Pancreas (tissue), 10 donors: ENCODE measurements around the gene CPOX. TPM values are rescaled to one million over a fixed set of nuclear protein-coding genes. Genes with fewer than 3 reads are reported as not detected.

Source experiments
- ATAC-seq, 4 donors: fragments of 200-7000 bp; cut with Tn5 transposase; one replicate each; pipeline versions ENCODE4 v1.8.0 to v1.9.1; 2020; ENCODE audit warnings: mild to moderate bottlenecking in 4 of 4, moderate library complexity in 4 of 4
- DNase-seq, 6 donors: peaks; one replicate each; pipeline ENCODE4 v3.0.0-alpha.2; 2020
- FAIRE-seq: peaks from 2 replicates; lab custom pipeline; 2012; peaks lifted over from hg19 to GRCh38; lab: Jason Lieb, UNC
- H3K27ac ChIP-seq, 4 donors: fragments of 200-600 bp; sonication (generic); 1 replicate in 3 of 4; 2 replicates in 1 of 4; pipeline versions ENCODE4 v1.5.0 to v1.8.0; 2020
- H3K27me3 ChIP-seq, 4 donors: fragments of 200-600 bp; one replicate each; pipeline ENCODE4 v1.8.0; 2021
- H3K36me3 ChIP-seq, 3 donors: fragments of 200-600 bp; sonication (generic) in 1 of 3; one replicate each; pipeline versions ENCODE4 v1.5.0 to v1.8.0; 2020 to 2021
- H3K4me1 ChIP-seq, 3 donors: fragments of 200-600 bp; one replicate each; pipeline ENCODE4 v1.8.0; 2021
- H3K4me3 ChIP-seq, 4 donors: fragments of 200-600 bp; sonication (generic) in 2 of 4; one replicate each; pipeline versions ENCODE4 v1.5.0 to v1.8.0; 2020 to 2021
- H3K9me3 ChIP-seq, 4 donors: fragments of 200-600 bp; one replicate each; pipeline ENCODE4 v1.8.0; 2021
- CTCF ChIP-seq, 4 donors: fragments of 200-600 bp; sonication (generic) in 3 of 4; IDR thresholded peaks; one replicate each; pipeline versions ENCODE4 v1.5.0 to v1.8.0; 2021; ENCODE audit warnings: antibody characterized with exemption in 4 of 4
- WGBS, 2 donors: extraction: QIAGEN DNeasy Blood & Tissue Kit; methylation state at CpG; one replicate each; pipeline ENCODE4 v1.1.7; 2013; 5-methylcytosine and 5-hydroxymethylcytosine counted together
- intact Hi-C, 3 donors: fragments of 100-400 bp; cut with DNase I; formaldehyde crosslinking; loops; one replicate each; pipeline versions ENCODE4 v1.11.1 to v1.14.2; 2022
- polyA plus RNA-seq, 2 donors: library from polyadenylated mRNA; stranded (reverse); fragments of 200-250 nt; gene quantifications; one replicate each; pipeline ENCODE4 v1.2.3, GENCODE V29; 2013
- total RNA-seq, 6 donors: library from RNA; stranded (reverse); fragmentation: NEBNext Ultra II Directional in 4 of 6; extraction: Animal tissue kit (Norgen Biotek cat#: 25700) in 4 of 6; gene quantifications; one replicate each; pipeline versions ENCODE4 v1.2.1 to v1.2.4, GENCODE V29; 2021 to 2023
- donor health status: healthy with polysubstance abuse.
- donor health status: DM: no; HTN: no; CAD: no; lungs with moderate emphysema.
- donor health status: DM: no; HTN: no; CAD: no.
- donor health status: control.
- donor health status: control.
- donor health status: Bipolar disorder and iron deficiency.
- donor health status: DM: yes; HTN: yes; CAD: no.
- donor health status: DM: no; HTN: no; CAD: no.
- donor health status: DM: no; HTN: no; CAD: no.
- donor health status: DM: yes; HTN: yes; CAD: no.

CPOX gene
- total and polyA plus RNA-seq, 8 donors, result 4.1 to 9.8 (median 5.9) TPM

GRCh38 chr3:98529856-98530459 is 63.5 kb downstream of the CPOX start:
- intact Hi-C loops, result no loop called here
- Histone ChIP-seq H3K36me3 (no peaks in the 10 kb centered on the region), H3K9me3 (no peaks in the 10 kb centered on the region), H3K27ac (no peak overlapping the region), H3K4me1 (no peaks in the 10 kb centered on the region), H3K4me3 (no peak overlapping the region), H3K27me3 (no peaks in the 10 kb centered on the region)
- 82 to 84% methylated on average over 8 of the region's 8 CpGs for WGBS, 2 donors
- ATAC-seq (no peak), DNase-seq (no peak), FAIRE-seq (no peak)
- no peak for TF ChIP-seq CTCF (IDR thresholded peaks at IDR 0.05)

Other genes starting within 250 kb of the CPOX start
- gene OR5K4, start 239.8 kb downstream of the CPOX start, total RNA-seq, result not detected
- gene OR5K4, start 239.8 kb downstream of the CPOX start, polyA plus RNA-seq, result not detected
- not detected for gene OR5K3, start 202.9 kb downstream of the CPOX start, total RNA-seq
- gene OR5K3, start 202.9 kb downstream of the CPOX start, polyA plus RNA-seq, result not detected
- gene OR5K1, start 130.4 kb downstream of the CPOX start, total RNA-seq, result not detected
- not detected for gene OR5K1, start 130.4 kb downstream of the CPOX start, polyA plus RNA-seq
- not detected for gene OR5K2, start 95.9 kb downstream of the CPOX start, total RNA-seq
- gene OR5K2, start 95.9 kb downstream of the CPOX start, polyA plus RNA-seq, result not detected
- gene CLDND1, start 70.7 kb downstream of the CPOX start, total RNA-seq, result 10 to 100 TPM; 16.0 to 35.1 (median 21.8) TPM
- 10 to 100 TPM; 21.3 to 37.2 TPM for gene CLDND1, start 70.7 kb downstream of the CPOX start, polyA plus RNA-seq
- gene GPR15, start 61.6 kb downstream of the CPOX start, total RNA-seq, result under 1 TPM in 2 of 6 donors, not detected in 4; 0.15 to 0.19 TPM
- under 1 TPM in 1 of 2 donors, not detected in 1; 0.07 TPM for gene GPR15, start 61.6 kb downstream of the CPOX start, polyA plus RNA-seq
- gene ST3GAL6, start 169.7 kb upstream of the CPOX start, total RNA-seq, result 1 to 10 TPM; 3.6 to 9.5 (median 6.7) TPM
- 10 to 100 TPM in 1 of 2 donors, 1 to 10 TPM in 1; 5.7 to 16.1 TPM for gene ST3GAL6, start 169.7 kb upstream of the CPOX start, polyA plus RNA-seq